DMS 273 treated with DMSO at 0.1 percent for 48 hours (cell line): ENCODE data around the gene AMER3.

Experiments
- DNase-seq: peaks from one replicate; lab custom pipeline; 2025; lab: John Stamatoyannopoulos, UW

The AMER3 gene

GRCh38 chr2:130749641-130750040 is 5.7 kb upstream of the AMER3 start:
- DNase-seq = no peak

GRCh38 chr2:130754811-130755210 is 529 bp upstream of the AMER3 start:
- no peak for DNase-seq

- no peak for DNase-seq
Measured at GRCh38 chr2:130756053-130756873, 923 bp downstream of the AMER3 start.

GRCh38 chr2:130756874-130757668 is 1.7 kb downstream of the AMER3 start:
- no peak for DNase-seq

GRCh38 chr2:130759906-130760753 is 4.8 kb downstream of the AMER3 start:
- peak; percentile 84 for DNase-seq

GRCh38 chr2:130760754-130761751 is 5.7 kb downstream of the AMER3 start:
- peak; percentile 30 for DNase-seq

- no peak for DNase-seq
Measured at GRCh38 chr2:130762031-130762909, 6.9 kb downstream of the AMER3 start.

GRCh38 chr2:130762910-130763385 is 7.6 kb downstream of the AMER3 start:
- DNase-seq = no peak

- DNase-seq = no peak
Measured at GRCh38 chr2:130763405-130763804, 8.1 kb downstream of the AMER3 start.

GRCh38 chr2:130764035-130764820 is 8.9 kb downstream of the AMER3 start:
- no peak for DNase-seq

- no peak for DNase-seq
Measured at GRCh38 chr2:130764821-130765115, 9.4 kb downstream of the AMER3 start.

- DNase-seq = no peak
Measured at GRCh38 chr2:130765464-130765863, 10.1 kb downstream of the AMER3 start.

- no peak for DNase-seq
Measured at GRCh38 chr2:130766037-130766436, 10.7 kb downstream of the AMER3 start.

GRCh38 chr2:130766711-130767407 is 11.5 kb downstream of the AMER3 start:
- no peak for DNase-seq

- no peak for DNase-seq
Measured at GRCh38 chr2:130767408-130767775, 12.1 kb downstream of the AMER3 start.

GRCh38 chr2:130768191-130768855 is 13.0 kb downstream of the AMER3 start:
- no peak for DNase-seq

- DNase-seq = no peak
Measured at GRCh38 chr2:130769343-130769907, 14.1 kb downstream of the AMER3 start.

- DNase-seq = no peak
Measured at GRCh38 chr2:130776550-130776949, 21.2 kb downstream of the AMER3 start.
